ENCODE data around the gene ALS2CL.
A peak's percentile ranks its signal among the peaks of the same experiment; 100 is the strongest.

ALS2CL gene

GRCh38 chr3:46664188-46664970 is 29.1 kb downstream of the ALS2CL start:
- no peak for DNase-seq (ENCODE audit: low spot score)

- peak; percentile 2 for DNase-seq (ENCODE audit: low spot score)
These were observed 29.8 kb downstream of the ALS2CL start for GRCh38 chr3:46663591-46664135.

- DNase-seq (ENCODE audit: low spot score), result no peak
These were observed 30.5 kb downstream of the ALS2CL start for GRCh38 chr3:46662771-46663551.

- DNase-seq (ENCODE audit: low spot score), result no peak
These were observed 31.4 kb downstream of the ALS2CL start for GRCh38 chr3:46661776-46662766.

GRCh38 chr3:46660543-46661523 is 32.6 kb downstream of the ALS2CL start:
- DNase-seq (ENCODE audit: low spot score), result peak; percentile 10

GRCh38 chr3:46660003-46660402 is 33.5 kb downstream of the ALS2CL start:
- no peak for DNase-seq (ENCODE audit: low spot score)

GRCh38 chr3:46659285-46659684 is 34.2 kb downstream of the ALS2CL start:
- no peak for DNase-seq (ENCODE audit: low spot score)

GRCh38 chr3:46656778-46657556 is 36.5 kb downstream of the ALS2CL start:
- DNase-seq (ENCODE audit: low spot score), result no peak

GRCh38 chr3:46655271-46655670 is 38.2 kb downstream of the ALS2CL start:
- no peak for DNase-seq (ENCODE audit: low spot score)

GRCh38 chr3:46651084-46651483 is 42.4 kb downstream of the ALS2CL start:
- no peak for DNase-seq (ENCODE audit: low spot score)

GRCh38 chr3:46649436-46649835 is 44.0 kb downstream of the ALS2CL start:
- DNase-seq (ENCODE audit: low spot score), result no peak

- no peak for DNase-seq (ENCODE audit: low spot score)
These were observed 45.4 kb downstream of the ALS2CL start for GRCh38 chr3:46648096-46648495.

GRCh38 chr3:46646700-46647099 is 46.8 kb downstream of the ALS2CL start:
- DNase-seq (ENCODE audit: low spot score), result no peak

- DNase-seq (ENCODE audit: low spot score), result no peak
These were observed 49.8 kb downstream of the ALS2CL start for GRCh38 chr3:46643701-46644100.

GRCh38 chr3:46642971-46643370 is 50.5 kb downstream of the ALS2CL start:
- no peak for DNase-seq (ENCODE audit: low spot score)

GRCh38 chr3:46640927-46641326 is 52.6 kb downstream of the ALS2CL start:
- no peak for DNase-seq (ENCODE audit: low spot score)

- no peak for DNase-seq (ENCODE audit: low spot score)
These were observed 54.3 kb downstream of the ALS2CL start for GRCh38 chr3:46639221-46639620.

- no peak for DNase-seq (ENCODE audit: low spot score)
These were observed 58.6 kb downstream of the ALS2CL start for GRCh38 chr3:46634856-46635255.

- no peak for DNase-seq (ENCODE audit: low spot score)
These were observed 60.7 kb downstream of the ALS2CL start for GRCh38 chr3:46632792-46633191.
